Vagina (tissue), 2 donors: ENCODE measurements around the gene KPNA3. TPM values are rescaled to one million over a fixed set of nuclear protein-coding genes. Genes with fewer than 3 reads are reported as not detected.

Experiments used
- DNase-seq, 2 donors: peaks; one replicate each; pipeline ENCODE4 v3.0.0-alpha.2; 2017; ENCODE audit errors: extremely low spot score in 2 of 2
- H3K27ac ChIP-seq: fragments of 200-600 bp; sonication (generic); one replicate; pipeline ENCODE4 v1.5.1; 2019
- H3K27me3 ChIP-seq: fragments of 200-600 bp; sonication (generic); one replicate; pipeline ENCODE4 v1.5.1; 2019
- H3K36me3 ChIP-seq, 2 donors: fragments of 200-600 bp; sonication (generic); one replicate each; pipeline ENCODE4 v1.5.1; 2017 to 2019
- H3K4me1 ChIP-seq: fragments of 200-600 bp; sonication (generic); one replicate; pipeline ENCODE4 v1.5.1; 2019
- H3K4me3 ChIP-seq, 2 donors: fragments of 200-600 bp; sonication (generic); 1 replicate in 1 of 2; 2 replicates in 1 of 2; pipeline ENCODE4 v1.5.1; 2016 to 2019
- H3K9me3 ChIP-seq: fragments of 200-600 bp; sonication (generic); one replicate; pipeline ENCODE4 v1.5.1; 2019
- CTCF ChIP-seq, 3 experiments: fragments of 450-650 bp in 2 of 3; fragments of 200-600 bp in 1 of 3; sonication (generic) in 1 of 3; IDR thresholded peaks; one replicate each; pipeline ENCODE4 v1.5.1; 2017 to 2019; ENCODE audit warnings: antibody characterized with exemption in 3 of 3, mild to moderate bottlenecking in 2 of 3, moderate library complexity in 2 of 3
- POLR2A ChIP-seq, 2 donors: fragments of 450-650 bp; IDR thresholded peaks; one replicate each; pipeline ENCODE4 v1.6.1; 2017; ENCODE audit warnings: antibody characterized with exemption in 2 of 2, mild to moderate bottlenecking in 2 of 2, moderate library complexity in 2 of 2
- POLR2AphosphoS5 ChIP-seq, 2 donors: sonication (generic); formaldehyde crosslinking; IDR thresholded peaks; one replicate each; pipeline ENCODE4 v1.9.0; 2017; ENCODE audit warnings: antibody characterized with exemption in 2 of 2, mild to moderate bottlenecking in 2 of 2, low read depth in 1 of 2; ENCODE audit not compliant: insufficient read depth in 1 of 2
- intact Hi-C: fragments of 100-400 bp; cut with DNase I; formaldehyde crosslinking; loops from one replicate; pipeline ENCODE4 v1.15.1; 2023
- total RNA-seq: library from RNA; depleted of rRNA; stranded (reverse); fragments of >200 nt; gene quantifications from one replicate; pipeline ENCODE4 v1.2.3, GENCODE V29; 2016

The KPNA3 gene
- total RNA-seq, 1 donor from 2014 or later, result 17.2 TPM

GRCh38 chr13:49814551-49815270 lies 22.2 kb upstream of the KPNA3 start:
- TF ChIP-seq CTCF (IDR thresholded peaks at IDR 0.05) (no peak), POLR2AphosphoS5 (IDR thresholded peaks at IDR 0.05; ENCODE audit: insufficient read depth in 1 of 2, low read depth in 1 of 2) (no peak), POLR2A (IDR thresholded peaks at IDR 0.05) (no peak)
- no peak for DNase-seq
- no peak overlapping the region for H3K27ac ChIP-seq
- no peaks in the 10 kb centered on the region for H3K9me3 ChIP-seq
- H3K4me1 ChIP-seq, result no peaks in the 10 kb centered on the region
- no peak overlapping the region for H3K4me3 ChIP-seq
- no peaks in the 10 kb centered on the region for H3K36me3 ChIP-seq
- intact Hi-C loops, result no loop called here
- H3K27me3 ChIP-seq, result no peaks in the 10 kb centered on the region

- Histone ChIP-seq H3K27ac (no peak overlapping the region), H3K4me1 (no peaks in the 10 kb centered on the region), H3K4me3 (no peak overlapping the region), H3K9me3 (no peaks in the 10 kb centered on the region), H3K36me3 (no peaks in the 10 kb centered on the region), H3K27me3 (no peaks in the 10 kb centered on the region)
- TF ChIP-seq POLR2AphosphoS5 (IDR thresholded peaks at IDR 0.05; ENCODE audit: insufficient read depth in 1 of 2, low read depth in 1 of 2), result no peak
- no peak for TF ChIP-seq CTCF (IDR thresholded peaks at IDR 0.05)
- TF ChIP-seq POLR2A (IDR thresholded peaks at IDR 0.05), result no peak
- intact Hi-C loops, result no loop called here
- no peak for DNase-seq
These were observed 20.3 kb upstream of the KPNA3 start for GRCh38 chr13:49812812-49813211.

GRCh38 chr13:49811527-49811908 lies 19.0 kb upstream of the KPNA3 start:
- Histone ChIP-seq H3K27me3 (no peaks in the 10 kb centered on the region), H3K9me3 (no peaks in the 10 kb centered on the region), H3K4me1 (no peaks in the 10 kb centered on the region), H3K36me3 (no peaks in the 10 kb centered on the region), H3K27ac (no peak overlapping the region), H3K4me3 (no peak overlapping the region)
- intact Hi-C loops, result no loop called here
- no peak for DNase-seq
- no peak for TF ChIP-seq CTCF (IDR thresholded peaks at IDR 0.05)
- no peak for TF ChIP-seq POLR2AphosphoS5 (IDR thresholded peaks at IDR 0.05; ENCODE audit: insufficient read depth in 1 of 2, low read depth in 1 of 2)
- no peak for TF ChIP-seq POLR2A (IDR thresholded peaks at IDR 0.05)

- TF ChIP-seq POLR2A (IDR thresholded peaks at IDR 0.05) (no peak), POLR2AphosphoS5 (IDR thresholded peaks at IDR 0.05; ENCODE audit: insufficient read depth in 1 of 2, low read depth in 1 of 2) (no peak), CTCF (IDR thresholded peaks at IDR 0.05) (no peak)
These were observed 18.4 kb upstream of the KPNA3 start for GRCh38 chr13:49810567-49811526.

More at GRCh38 chr13:49810567-49811526, 18.4 kb upstream of the KPNA3 start:
- no peak overlapping the region for H3K27ac ChIP-seq
- intact Hi-C loops, result no loop called here
- H3K36me3 ChIP-seq, result no peaks in the 10 kb centered on the region
- H3K4me3 ChIP-seq, result no peak overlapping the region
- no peaks in the 10 kb centered on the region for H3K9me3 ChIP-seq
- H3K27me3 ChIP-seq, result no peaks in the 10 kb centered on the region
- no peak for DNase-seq
- H3K4me1 ChIP-seq, result no peaks in the 10 kb centered on the region
